HG02870 (cell line): ENCODE results near the gene TMSB10.
"Not testable (repeated sequence)": the region's sequence is repeated elsewhere in the genome, so short reads cannot be mapped to it uniquely, and the experiment has no call there.

Experiments used
- ATAC-seq: cut with Tn5 transposase; IDR thresholded peaks from one replicate; pipeline ENCODE4 v1.9.1; 2021; ENCODE audit warnings: mild to moderate bottlenecking, moderate library complexity; ENCODE audit not compliant: unreplicated experiment

TMSB10 gene

DNA sequence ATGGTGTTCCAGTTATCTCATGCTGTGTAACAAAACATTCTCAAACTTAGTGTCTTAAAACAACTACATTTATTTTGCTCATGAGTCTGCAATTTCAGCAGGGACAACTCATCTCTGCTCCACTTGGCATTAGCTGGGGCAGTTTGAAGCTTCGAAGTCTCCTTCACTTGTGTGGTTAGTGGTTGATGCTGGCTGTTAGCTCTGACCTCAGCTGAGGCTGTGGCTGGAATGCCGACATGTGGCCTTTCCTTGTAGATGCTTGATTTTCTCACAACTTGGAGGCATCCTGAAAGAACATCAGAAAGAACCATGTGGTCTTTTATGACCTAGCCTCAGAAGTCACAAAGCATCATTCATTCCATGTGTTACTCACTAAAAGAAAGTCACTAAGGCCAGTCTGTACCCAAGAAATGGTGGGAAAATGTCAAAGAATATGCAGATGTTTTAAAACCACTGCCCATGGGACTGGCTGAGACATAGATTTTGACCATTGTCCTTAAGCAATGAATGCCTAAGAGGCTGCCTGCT, 3.8 kb upstream of the TMSB10 start:
- ATAC-seq, result no peak

DNA sequence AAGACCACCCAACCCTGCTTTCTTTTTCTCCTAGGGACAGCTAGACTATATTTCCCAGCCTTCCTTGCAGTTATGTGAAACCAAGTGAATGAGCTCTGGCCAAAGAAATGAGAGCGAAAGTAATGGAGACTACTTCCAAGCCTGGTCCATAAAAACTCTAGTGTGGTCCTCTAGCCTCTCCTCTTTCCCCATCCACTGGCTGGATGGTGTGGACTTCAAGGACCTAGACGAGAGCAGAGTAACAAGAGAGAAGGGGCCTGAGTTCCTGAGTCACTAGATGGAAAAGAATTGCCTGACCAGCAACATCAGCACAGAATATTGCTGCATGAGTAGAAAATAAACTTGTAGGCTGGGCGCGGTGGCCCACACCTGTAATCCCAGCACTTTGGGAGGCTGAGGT, 2.9 kb upstream of the TMSB10 start:
- no peak for ATAC-seq

- ATAC-seq, result no peak
These were observed 1.3 kb upstream of the TMSB10 start for GRCh38 chr2:84904151-84904550.

GRCh38 chr2:84904717-84905174, 710 bp upstream of the TMSB10 start:
- ATAC-seq, result no peak

- ATAC-seq, result peak; percentile 25
These were observed 848 bp downstream of the TMSB10 start for GRCh38 chr2:84906108-84906899.

- no peak for ATAC-seq
These were observed 1.7 kb downstream of the TMSB10 start for GRCh38 chr2:84906900-84907714.

DNA sequence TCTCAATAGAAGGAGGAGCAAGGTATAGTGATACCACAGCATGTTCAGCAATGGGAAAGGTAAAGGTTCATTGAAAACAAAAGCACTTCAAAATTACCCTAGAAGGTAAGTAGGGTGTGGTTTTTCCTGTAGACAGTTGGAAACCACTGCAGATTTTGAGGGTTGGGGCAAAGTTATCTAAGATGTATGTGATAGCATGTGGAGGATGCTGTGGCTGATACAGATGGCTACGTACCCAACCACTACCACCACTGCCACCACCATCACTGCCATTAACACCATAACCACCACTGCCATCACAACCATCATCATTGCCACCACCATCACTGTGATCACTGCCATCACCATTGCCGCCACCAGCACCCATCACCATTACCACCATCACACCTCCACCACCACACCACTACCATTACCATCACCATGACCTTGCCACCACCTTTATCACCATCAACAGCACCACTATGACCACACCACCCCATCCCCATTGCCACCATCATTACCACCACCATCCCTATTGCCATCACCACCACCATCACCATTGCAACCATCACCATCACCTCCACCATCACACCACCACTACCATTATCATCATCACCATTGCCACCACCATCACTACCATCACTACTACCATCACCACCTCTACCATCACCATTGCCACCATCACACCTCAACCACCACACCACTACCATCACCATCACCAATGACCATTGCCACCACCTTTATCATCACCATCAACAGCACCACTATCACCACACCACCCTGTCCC, 3.7 kb downstream of the TMSB10 start:
- peak; percentile 28 for ATAC-seq

DNA sequence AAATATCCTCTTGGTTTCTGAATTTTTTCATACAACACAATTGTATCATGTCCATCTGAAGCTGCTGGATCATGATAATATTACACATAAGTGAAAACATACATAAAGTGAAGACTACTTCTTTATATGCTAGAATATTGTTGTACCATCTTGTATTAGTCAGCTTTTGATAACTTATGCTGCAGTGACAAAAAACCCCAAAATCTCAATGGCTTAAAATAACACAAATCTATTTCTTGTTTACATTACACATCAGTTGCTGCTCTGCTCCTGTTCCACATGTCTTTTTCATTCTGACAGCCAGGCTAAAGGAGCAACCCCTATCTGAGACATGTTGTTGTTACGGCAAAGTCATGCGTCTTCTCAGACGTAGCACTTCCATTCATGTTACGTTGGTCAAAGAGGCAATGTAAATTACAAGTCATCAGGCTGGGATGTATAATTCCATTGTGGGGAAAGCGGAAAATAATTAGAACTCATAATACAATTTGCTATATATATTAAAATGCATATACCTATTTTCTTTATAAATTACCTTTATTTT, 5.8 kb downstream of the TMSB10 start:
- ATAC-seq, result no peak

DNA sequence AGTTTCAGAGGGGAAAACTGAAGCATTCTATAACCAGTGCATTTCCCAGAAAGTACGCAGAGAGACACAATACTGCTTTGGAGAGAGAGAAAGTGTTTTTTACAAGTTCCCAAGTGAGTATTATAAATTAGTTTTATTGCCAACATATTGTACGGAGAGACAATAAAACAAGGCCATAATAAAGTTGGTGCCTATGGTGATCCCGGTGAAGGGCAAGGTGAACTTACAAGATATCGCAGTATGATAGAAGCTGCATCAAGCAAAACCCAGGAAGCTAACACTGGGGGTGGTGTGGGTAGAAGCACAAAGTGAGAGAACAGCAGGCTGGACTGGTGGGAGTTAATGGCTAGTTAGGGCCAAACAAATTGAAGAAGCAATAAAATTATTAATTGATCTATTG, 7.5 kb downstream of the TMSB10 start:
- ATAC-seq, result no peak

DNA sequence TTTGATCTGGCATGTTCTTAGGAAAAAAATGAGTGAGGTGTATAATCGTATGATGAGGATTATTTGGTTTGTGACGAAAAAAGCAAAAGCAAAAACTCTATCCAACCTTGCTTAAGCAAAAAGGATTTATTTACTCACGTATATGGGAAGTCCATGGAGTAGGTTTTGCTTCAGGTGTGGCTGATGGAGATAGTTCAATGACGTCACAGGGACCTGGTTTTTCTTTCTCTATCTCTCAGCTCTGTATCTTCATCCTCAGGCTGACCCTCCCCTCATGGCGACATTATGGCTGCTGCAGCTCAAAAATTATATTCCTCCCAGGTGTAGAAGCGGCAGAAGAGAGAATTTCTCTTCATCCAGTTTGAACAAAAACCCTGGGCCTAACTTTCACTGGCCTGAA, 8.9 kb downstream of the TMSB10 start:
- no peak for ATAC-seq

- not testable (repeated sequence) for ATAC-seq
These were observed 10.2 kb downstream of the TMSB10 start for GRCh38 chr2:84915675-84916074.

DNA sequence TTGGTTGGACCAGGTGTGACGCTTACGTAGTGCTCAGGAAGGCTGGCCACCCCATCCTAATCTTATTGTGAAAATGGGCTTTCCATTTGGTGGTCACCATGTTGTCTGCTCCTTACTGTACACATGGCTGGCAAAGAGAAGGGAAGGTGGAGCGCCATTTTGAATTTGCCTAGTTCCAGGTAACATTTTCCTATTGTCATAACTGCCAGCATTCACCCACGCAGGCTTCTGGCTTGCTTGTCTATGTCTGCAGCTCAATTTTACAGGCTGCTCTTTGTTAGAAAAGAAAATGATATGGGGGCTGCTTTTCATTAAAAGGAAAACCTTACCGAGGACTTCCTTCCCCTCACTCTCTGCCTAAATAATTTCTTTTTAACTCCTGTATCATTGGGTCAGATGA, 12.4 kb downstream of the TMSB10 start:
- ATAC-seq, result not testable (repeated sequence)

DNA sequence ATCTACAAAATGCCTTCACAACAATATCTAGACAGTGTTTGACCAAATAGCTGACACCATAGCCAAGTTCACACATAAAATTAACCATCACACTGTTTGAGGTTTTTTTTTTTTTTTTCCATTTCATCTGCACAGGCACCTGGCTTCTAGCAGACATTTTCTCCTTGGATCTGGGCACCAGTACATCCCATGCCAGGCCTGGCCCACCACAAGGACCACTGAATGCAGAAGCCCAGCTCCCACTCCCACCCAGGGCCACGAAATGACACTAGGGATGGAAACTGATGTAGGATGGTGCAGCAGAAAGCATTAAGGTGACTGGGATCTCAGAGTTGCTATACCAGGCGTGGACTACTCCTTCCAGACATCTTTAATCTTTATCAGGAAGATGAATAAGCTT, 13.0 kb downstream of the TMSB10 start:
- ATAC-seq, result no peak

GRCh38 chr2:84919885-84920580, 14.6 kb downstream of the TMSB10 start:
- peak; percentile 38 for ATAC-seq

- no peak for ATAC-seq
These were observed 17.6 kb downstream of the TMSB10 start for GRCh38 chr2:84923009-84923408.

- ATAC-seq, result peak; percentile 18
These were observed 19.0 kb downstream of the TMSB10 start for GRCh38 chr2:84924173-84925106.

DNA sequence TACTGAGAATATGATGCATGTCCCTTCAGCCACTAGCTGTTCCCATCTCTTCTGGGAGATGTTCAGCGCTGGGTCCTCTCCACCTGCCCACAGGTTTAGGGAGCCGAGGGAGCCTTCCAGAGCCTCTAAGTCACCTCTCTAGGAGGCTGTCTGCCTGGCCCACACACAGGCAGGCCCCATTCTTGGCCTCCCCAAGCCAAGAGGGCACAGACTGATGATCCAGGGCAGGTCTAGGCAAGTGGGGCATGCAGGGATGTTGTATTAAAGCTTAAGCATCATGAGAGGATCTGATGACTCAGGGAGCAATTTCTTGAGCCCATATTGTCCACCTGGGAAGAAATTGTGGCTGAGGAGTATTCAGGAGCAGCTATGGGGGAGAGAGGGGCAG, 19.9 kb downstream of the TMSB10 start:
- no peak for ATAC-seq

DNA sequence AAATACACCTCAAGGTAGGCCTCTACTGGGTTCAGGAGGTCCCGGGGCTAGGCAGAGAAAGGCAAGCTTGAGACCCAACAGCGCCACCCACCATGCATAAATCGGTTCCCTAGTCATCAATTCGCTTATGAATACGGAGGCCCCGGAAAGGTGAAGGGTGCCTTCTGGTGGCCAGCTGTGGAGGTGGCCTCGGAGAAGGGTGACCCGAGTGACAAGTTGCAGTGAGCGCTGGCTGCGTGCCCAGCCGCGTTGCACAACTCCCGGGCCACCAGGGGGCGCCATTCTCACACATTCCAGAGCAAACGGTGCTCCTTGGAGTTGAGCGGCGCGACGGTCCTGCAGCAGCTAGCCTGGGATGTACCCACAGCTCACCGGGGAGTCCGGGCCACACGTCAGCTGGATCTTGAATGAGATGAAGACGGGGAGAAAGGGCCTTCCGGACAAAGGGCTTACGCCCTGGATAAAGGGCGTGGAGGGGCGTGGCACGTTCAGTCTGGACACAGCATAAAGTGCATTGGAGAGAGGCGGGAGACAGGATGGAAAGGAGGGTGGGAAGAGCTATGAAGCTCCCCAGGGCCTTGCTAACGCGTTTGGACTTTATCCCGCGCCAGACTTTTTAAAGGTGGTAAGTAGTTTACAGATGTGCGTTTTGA, 20.4 kb downstream of the TMSB10 start:
- peak; percentile 82 for ATAC-seq

DNA sequence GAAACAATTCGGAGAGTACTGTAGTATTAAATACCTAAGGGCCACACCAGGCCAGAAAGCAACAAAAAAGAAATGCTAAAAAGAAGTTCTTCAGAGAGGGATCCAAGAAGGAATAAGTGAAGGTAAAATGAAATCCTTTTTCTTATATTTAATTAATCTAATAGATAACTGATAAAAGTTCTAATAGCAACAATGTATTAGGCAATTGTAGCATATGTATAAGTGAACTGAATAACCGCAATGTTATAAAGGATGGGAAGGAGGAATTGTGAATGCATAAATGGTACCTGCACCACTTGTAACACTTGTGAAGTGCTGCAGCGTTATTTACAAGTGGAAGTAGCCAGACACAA, 21.8 kb downstream of the TMSB10 start:
- no peak for ATAC-seq
